ENCODE results near the gene NT5C1B. TPM values are rescaled to one million over a fixed set of nuclear protein-coding genes. Genes with fewer than 3 reads are reported as not detected.

NT5C1B gene
- total RNA-seq, 2 experiments from 2014 or later = not detected

DNA sequence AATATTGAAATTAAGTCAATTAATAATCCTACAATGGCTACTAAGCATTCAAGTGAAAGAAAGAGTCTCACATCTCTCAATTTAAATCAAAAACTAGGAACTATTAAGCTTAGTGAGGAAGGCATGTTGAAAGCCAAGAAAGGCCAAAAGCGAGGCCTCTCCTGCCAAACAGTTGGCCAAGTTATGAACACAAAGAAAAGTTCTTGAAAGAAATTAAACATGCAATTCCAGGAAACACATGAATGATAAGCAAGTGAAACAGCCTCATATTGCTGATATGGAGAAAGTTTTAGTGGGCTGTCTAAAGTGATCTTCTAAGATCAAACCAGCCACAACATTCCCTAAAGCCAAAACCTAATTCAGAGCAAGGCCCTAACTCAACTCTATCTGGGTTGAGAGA lies 40.7 kb downstream of the NT5C1B start:
- ATAC-seq = no peak
- Mint-ChIP-seq H3K36me3 (ENCODE audit: low read depth) (peaks cover 9% of the 10 kb centered on the region), H3K4me1 (ENCODE audit: low read depth) (peaks cover 14% of the 10 kb centered on the region), H3K27ac (no peak overlapping the region), H3K27me3 (ENCODE audit: low read depth) (no peaks in the 10 kb centered on the region), H3K4me3 (no peak overlapping the region), H3K9me3 (ENCODE audit: insufficient read depth) (no peaks in the 10 kb centered on the region)
- POLR2A ChIA-PET = no interaction called here
- CTCF ChIA-PET = interaction anchor here (1.5 kb wide), 1 partner anchor 11 kb away, joined by 3 read pairs; no protein-coding TSS in a partner anchor
- no peak for DNase-seq

DNA sequence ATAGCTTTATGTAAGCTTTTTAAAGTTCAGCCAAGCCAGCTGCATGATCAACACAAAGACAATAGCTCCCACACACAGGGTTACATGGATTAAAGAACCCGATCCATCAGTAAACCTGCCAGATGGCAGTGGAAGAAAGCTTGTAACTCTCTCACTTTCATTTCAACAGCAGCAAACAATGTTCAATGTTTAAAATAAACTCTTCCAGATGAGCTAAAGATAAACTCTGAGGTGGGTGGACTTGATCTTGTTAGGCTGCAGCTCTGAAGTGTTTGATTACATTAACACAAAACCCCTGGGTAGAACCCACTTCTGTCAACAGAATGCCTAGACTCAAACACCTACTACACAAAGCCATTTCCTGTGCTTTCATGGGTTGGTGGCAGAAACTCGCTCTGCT lies 42.8 kb downstream of the NT5C1B start:
- Mint-ChIP-seq H3K27me3 (ENCODE audit: low read depth) (no peaks in the 10 kb centered on the region), H3K4me3 (no peak overlapping the region), H3K4me1 (ENCODE audit: low read depth) (peaks cover 14% of the 10 kb centered on the region), H3K9me3 (ENCODE audit: insufficient read depth) (no peaks in the 10 kb centered on the region), H3K36me3 (ENCODE audit: low read depth) (no peaks in the 10 kb centered on the region), H3K27ac (peak overlapping the region; percentile 33)
- peak; percentile 51 for ATAC-seq
- no peak for DNase-seq
- POLR2A ChIA-PET = interaction anchor here (0.9 to 1.5 kb wide), 2 partner anchors 13 to 14 kb away, joined by 3 to 10 read pairs; no protein-coding TSS in a partner anchor
- CTCF ChIA-PET = interaction anchor here (0.8 to 1.2 kb wide), 3 partner anchors 12 to 27 kb away, joined by 3 to 5 read pairs (median 3); no protein-coding TSS in a partner anchor

DNA sequence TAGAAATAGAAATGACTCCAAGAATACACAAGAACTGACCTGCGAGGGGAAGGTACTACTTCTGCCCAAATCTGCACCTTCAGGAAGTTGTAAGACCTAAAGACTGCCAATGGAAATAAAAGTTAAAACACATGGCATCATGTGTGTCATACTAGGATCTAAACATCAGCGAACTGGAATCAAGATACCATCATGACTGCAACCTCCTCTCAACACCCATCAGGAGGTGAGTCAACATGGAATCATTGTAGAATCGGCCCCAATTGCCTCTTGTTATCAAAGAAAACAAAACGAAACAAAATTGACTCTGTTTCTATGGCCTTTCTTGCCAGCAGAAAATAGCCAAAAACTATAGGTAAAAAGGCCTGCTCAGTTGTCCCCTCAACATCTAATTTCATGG lies 44.0 kb downstream of the NT5C1B start:
- Mint-ChIP-seq H3K27ac (no peak overlapping the region), H3K9me3 (ENCODE audit: insufficient read depth) (peaks cover 6% of the 10 kb centered on the region), H3K36me3 (ENCODE audit: low read depth) (peaks cover 5% of the 10 kb centered on the region), H3K27me3 (ENCODE audit: low read depth) (no peaks in the 10 kb centered on the region), H3K4me3 (no peak overlapping the region), H3K4me1 (ENCODE audit: low read depth) (peaks cover 19% of the 10 kb centered on the region)
- DNase-seq (no peak), ATAC-seq (no peak)
- CTCF ChIA-PET = no interaction called here
- POLR2A ChIA-PET = interaction anchor here (1.5 kb wide), 1 partner anchor 14 kb away, joined by 10 read pairs; no protein-coding TSS in a partner anchor

DNA sequence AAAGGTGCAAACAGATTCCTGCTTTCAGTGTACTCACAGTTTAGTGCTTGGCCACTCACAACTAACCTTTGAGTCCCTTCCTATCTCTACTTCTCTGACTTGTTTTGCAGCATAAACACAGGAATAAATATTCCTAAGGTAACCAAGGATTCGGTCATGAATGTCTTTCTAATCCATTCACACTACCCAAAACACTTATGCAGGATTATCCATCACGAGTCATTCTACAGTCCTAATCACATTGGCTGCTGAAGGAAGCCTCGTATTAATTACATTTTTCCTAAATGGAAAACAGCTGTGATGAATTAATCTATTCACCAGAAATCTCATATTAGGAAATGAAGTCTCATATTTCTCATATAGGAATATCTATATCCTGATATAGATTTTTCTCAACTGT lies 45.2 kb downstream of the NT5C1B start:
- peaks cover 5% of the 10 kb centered on the region for H3K36me3 Mint-ChIP-seq (ENCODE audit: low read depth)
- no peak overlapping the region for H3K4me3 Mint-ChIP-seq
- no peak overlapping the region for H3K27ac Mint-ChIP-seq
- ChIA-PET CTCF (no interaction called here), POLR2A (no interaction called here)
- peaks cover 19% of the 10 kb centered on the region for H3K4me1 Mint-ChIP-seq (ENCODE audit: low read depth)
- DNase-seq (no peak), ATAC-seq (no peak)
- no peaks in the 10 kb centered on the region for H3K27me3 Mint-ChIP-seq (ENCODE audit: low read depth)
- H3K9me3 Mint-ChIP-seq (ENCODE audit: insufficient read depth) = peaks cover 6% of the 10 kb centered on the region

DNA sequence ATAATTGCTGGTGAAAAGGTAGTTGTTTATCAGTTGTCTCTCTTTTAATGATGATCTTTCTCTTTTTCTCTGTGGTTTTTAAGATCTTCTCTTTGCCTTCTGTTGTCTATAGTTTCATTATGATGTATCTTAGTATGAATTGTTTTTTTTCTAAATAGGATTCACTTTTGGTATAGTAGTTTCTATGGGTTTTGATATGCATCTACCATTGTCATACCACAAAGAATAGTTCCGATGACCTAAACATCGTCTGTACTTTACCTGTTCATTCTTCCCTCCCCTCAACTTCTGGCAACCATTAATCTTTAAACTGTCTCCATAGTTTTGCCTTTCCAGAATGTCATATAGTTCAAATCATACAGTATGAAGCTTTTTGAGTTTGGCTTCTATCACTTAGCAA lies 48.5 kb downstream of the NT5C1B start:
- no peak overlapping the region for H3K27ac Mint-ChIP-seq
- no peak overlapping the region for H3K4me3 Mint-ChIP-seq
- DNase-seq (no peak), ATAC-seq (no peak)
- peaks cover 5% of the 10 kb centered on the region for H3K36me3 Mint-ChIP-seq (ENCODE audit: low read depth)
- CTCF ChIA-PET = interaction anchor here (1.6 kb wide), 1 partner anchor 19 kb away, joined by 3 read pairs; no protein-coding TSS in a partner anchor
- peaks cover 6% of the 10 kb centered on the region for H3K4me1 Mint-ChIP-seq (ENCODE audit: low read depth)
- no peaks in the 10 kb centered on the region for H3K27me3 Mint-ChIP-seq (ENCODE audit: low read depth)
- H3K9me3 Mint-ChIP-seq (ENCODE audit: insufficient read depth) = peaks cover 6% of the 10 kb centered on the region
- POLR2A ChIA-PET = no interaction called here

DNA sequence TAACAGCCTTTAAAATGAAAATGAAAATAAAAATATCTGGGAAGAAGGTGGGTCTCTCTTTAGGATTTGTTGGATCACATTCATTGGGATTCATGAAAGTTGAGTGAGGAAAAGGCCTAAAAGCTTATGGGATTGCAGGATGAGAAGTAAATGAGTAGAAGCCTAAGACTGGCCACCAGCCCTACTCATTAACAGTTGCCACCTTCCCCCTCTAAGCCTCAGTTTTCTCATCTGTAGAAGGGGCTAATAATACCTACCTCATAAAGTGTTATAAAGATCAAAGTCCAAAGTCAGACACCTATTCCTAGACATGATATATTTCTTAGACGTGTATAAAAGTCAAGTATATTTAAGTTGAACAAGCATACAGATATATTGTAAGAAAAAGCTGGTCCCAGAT lies 52.7 kb downstream of the NT5C1B start:
- Mint-ChIP-seq H3K4me1 (ENCODE audit: low read depth) (peaks cover 4% of the 10 kb centered on the region), H3K9me3 (ENCODE audit: insufficient read depth) (peaks cover 6% of the 10 kb centered on the region), H3K4me3 (no peak overlapping the region), H3K27ac (no peak overlapping the region), H3K36me3 (ENCODE audit: low read depth) (peaks cover 5% of the 10 kb centered on the region), H3K27me3 (ENCODE audit: low read depth) (no peaks in the 10 kb centered on the region)
- ATAC-seq (no peak), DNase-seq (no peak)
- POLR2A ChIA-PET = no interaction called here
- CTCF ChIA-PET = no interaction called here

DNA sequence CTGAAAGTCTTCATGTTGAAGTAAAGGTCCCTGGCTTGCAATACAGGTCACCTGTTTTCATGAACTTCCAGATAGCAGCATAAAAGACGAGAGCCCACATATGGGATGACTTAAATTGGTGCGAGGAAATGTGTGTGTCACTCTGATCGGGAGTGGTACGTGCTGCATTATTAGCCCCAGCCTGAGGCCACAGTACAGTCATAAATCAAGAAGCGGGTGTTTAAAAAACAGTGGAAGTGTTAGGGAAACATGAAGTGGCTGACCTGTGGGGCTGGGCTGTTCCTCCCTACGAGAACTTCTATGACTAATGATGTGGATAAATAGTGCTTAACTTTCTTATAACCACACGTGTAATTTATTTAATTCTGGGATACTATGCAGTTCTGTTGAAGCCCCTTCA lies 53.3 kb downstream of the NT5C1B start:
- Mint-ChIP-seq H3K36me3 (ENCODE audit: low read depth) (peaks cover 4% of the 10 kb centered on the region), H3K4me3 (no peak overlapping the region)
- POLR2A ChIA-PET = no interaction called here

DNA sequence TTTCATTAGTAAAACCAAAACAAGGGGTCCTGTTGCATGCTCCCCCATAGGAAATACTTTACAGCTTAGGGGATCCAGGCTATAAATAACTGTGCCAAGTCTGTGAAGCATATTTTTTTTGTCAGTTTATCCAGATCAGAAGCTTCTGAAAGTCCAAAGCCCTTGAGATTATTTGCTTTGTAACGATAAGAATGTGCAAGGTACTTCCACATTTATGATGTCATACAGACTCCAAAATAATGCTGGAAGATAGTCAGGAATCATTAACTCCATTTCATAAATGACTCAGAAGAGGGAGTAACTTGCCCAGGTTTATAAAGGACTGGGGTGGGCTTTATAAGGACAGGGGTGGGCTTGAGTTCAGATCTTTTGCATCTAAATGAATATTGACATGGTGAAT lies 58.2 kb downstream of the NT5C1B start:
- peaks cover 4% of the 10 kb centered on the region for H3K27me3 Mint-ChIP-seq (ENCODE audit: low read depth)
- CTCF ChIA-PET = no interaction called here
- ATAC-seq (no peak), DNase-seq (no peak)
- no peak overlapping the region for H3K27ac Mint-ChIP-seq
- H3K9me3 Mint-ChIP-seq (ENCODE audit: insufficient read depth) = no peaks in the 10 kb centered on the region
- no peaks in the 10 kb centered on the region for H3K36me3 Mint-ChIP-seq (ENCODE audit: low read depth)
- H3K4me3 Mint-ChIP-seq = no peak overlapping the region
- POLR2A ChIA-PET = no interaction called here
- H3K4me1 Mint-ChIP-seq (ENCODE audit: low read depth) = no peaks in the 10 kb centered on the region

More for the DNA sequence above, 53.3 kb downstream of the NT5C1B start:
- H3K27ac Mint-ChIP-seq = no peak overlapping the region
- ATAC-seq (no peak), DNase-seq (no peak)
- peaks cover 5% of the 10 kb centered on the region for H3K9me3 Mint-ChIP-seq (ENCODE audit: insufficient read depth)
- peaks cover 4% of the 10 kb centered on the region for H3K4me1 Mint-ChIP-seq (ENCODE audit: low read depth)
- CTCF ChIA-PET = no interaction called here
- no peaks in the 10 kb centered on the region for H3K27me3 Mint-ChIP-seq (ENCODE audit: low read depth)

DNA sequence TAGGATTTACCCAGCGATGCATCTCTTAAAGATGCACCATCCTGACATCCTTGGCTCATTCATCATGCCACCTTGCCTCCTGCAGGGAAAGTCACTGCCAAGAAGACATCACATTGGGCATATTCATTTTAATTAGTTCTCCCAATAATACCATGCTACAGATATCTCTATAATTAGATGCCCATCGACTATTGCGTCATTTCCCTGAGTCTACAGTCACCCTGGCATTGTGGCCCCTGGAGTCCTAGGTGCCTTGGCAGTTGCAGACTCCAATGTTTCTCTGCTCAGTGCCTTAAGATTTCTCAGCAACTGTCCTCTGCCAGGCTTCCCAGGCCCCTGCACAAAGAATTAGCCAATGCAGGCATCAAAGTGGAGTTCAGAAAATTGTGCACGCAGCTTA lies 61.5 kb downstream of the NT5C1B start:
- H3K4me3 Mint-ChIP-seq = no peak overlapping the region
- H3K27me3 Mint-ChIP-seq (ENCODE audit: low read depth) = peaks cover 4% of the 10 kb centered on the region
- no peaks in the 10 kb centered on the region for H3K36me3 Mint-ChIP-seq (ENCODE audit: low read depth)
- ATAC-seq (no peak), DNase-seq (no peak)
- H3K4me1 Mint-ChIP-seq (ENCODE audit: low read depth) = no peaks in the 10 kb centered on the region
- ChIA-PET POLR2A (no interaction called here), CTCF (no interaction called here)
- no peak overlapping the region for H3K27ac Mint-ChIP-seq
- no peaks in the 10 kb centered on the region for H3K9me3 Mint-ChIP-seq (ENCODE audit: insufficient read depth)

DNA sequence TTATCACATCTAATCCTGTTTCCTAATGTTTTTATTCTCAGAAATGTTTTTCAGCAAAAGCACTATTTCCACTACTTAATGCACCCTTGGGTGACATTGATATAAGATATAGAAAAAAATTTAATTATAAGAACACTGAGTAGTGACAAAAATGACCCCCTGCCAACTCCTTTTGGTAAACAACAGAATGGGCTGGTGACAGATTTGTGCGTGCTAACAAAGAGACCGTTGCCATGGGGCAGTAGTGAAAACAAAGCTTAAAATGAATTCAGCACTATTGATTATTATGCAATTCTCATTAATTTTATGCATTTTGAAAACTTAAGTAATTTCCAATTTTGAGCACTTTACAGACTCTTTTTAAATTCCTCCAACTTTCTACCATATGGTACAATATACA lies 62.0 kb downstream of the NT5C1B start:
- CTCF ChIA-PET = no interaction called here
- DNase-seq (no peak), ATAC-seq (no peak)
- peaks cover 4% of the 10 kb centered on the region for H3K27me3 Mint-ChIP-seq (ENCODE audit: low read depth)
- POLR2A ChIA-PET = interaction anchor here (0.6 kb wide), 1 partner anchor 39 kb away, joined by 3 read pairs; no protein-coding TSS in a partner anchor
- H3K4me3 Mint-ChIP-seq = no peak overlapping the region
- no peaks in the 10 kb centered on the region for H3K9me3 Mint-ChIP-seq (ENCODE audit: insufficient read depth)
- no peaks in the 10 kb centered on the region for H3K36me3 Mint-ChIP-seq (ENCODE audit: low read depth)
- no peaks in the 10 kb centered on the region for H3K4me1 Mint-ChIP-seq (ENCODE audit: low read depth)
- no peak overlapping the region for H3K27ac Mint-ChIP-seq

DNA sequence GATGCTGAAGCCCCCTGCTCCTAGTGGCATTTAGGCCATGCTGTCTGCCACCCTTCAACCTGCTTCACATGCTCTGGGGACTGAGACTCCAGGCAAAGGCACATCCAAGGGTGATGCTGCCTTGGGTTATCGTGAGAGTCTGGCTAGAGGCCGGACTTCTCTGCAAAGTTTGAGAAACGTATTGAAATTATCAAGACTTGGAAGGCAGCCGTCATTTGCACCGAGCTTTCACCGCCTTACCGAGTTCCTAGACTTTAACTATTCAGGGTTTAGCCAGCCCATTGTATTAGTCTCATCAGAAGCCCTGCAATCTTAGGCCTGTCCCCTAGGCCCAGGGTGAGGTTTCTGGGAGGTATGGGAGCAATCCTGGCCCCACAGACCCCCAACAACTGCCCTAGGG lies 62.9 kb downstream of the NT5C1B start:
- H3K4me1 Mint-ChIP-seq (ENCODE audit: low read depth) = no peaks in the 10 kb centered on the region
- H3K27ac Mint-ChIP-seq = no peak overlapping the region
- no peak overlapping the region for H3K4me3 Mint-ChIP-seq
- no peaks in the 10 kb centered on the region for H3K9me3 Mint-ChIP-seq (ENCODE audit: insufficient read depth)
- DNase-seq (no peak), ATAC-seq (no peak)
- CTCF ChIA-PET = no interaction called here
- H3K27me3 Mint-ChIP-seq (ENCODE audit: low read depth) = peaks cover 4% of the 10 kb centered on the region
- H3K36me3 Mint-ChIP-seq (ENCODE audit: low read depth) = no peaks in the 10 kb centered on the region
- POLR2A ChIA-PET = no interaction called here

DNA sequence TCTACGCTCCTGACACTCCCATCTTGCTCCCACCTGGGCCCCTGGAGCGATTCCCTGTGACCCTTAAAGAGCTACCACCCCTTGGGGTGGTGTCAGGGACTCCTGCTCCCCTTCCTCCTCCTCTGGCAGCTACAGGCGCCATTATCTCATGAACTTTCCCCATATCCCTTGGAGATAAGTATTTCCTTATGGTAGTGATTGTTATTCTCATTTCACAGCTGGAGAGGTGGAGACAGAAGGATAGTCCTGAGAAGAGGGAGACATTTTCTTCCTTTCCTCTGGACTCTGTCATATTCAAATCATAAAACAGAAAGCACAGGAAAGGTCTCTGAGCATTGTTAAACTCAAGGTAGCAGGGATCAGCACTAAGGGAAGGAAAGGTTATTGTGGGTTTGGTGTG lies 63.5 kb downstream of the NT5C1B start:
- Mint-ChIP-seq H3K36me3 (ENCODE audit: low read depth) (no peaks in the 10 kb centered on the region), H3K4me1 (ENCODE audit: low read depth) (no peaks in the 10 kb centered on the region), H3K9me3 (ENCODE audit: insufficient read depth) (no peaks in the 10 kb centered on the region), H3K4me3 (no peak overlapping the region), H3K27me3 (ENCODE audit: low read depth) (peaks cover 4% of the 10 kb centered on the region), H3K27ac (no peak overlapping the region)
- ChIA-PET POLR2A (interaction anchor here (0.6 kb wide), 1 partner anchor 1028 kb away, joined by 3 read pairs; no protein-coding TSS in a partner anchor), CTCF (no interaction called here)
- ATAC-seq (no peak), DNase-seq (no peak)

DNA sequence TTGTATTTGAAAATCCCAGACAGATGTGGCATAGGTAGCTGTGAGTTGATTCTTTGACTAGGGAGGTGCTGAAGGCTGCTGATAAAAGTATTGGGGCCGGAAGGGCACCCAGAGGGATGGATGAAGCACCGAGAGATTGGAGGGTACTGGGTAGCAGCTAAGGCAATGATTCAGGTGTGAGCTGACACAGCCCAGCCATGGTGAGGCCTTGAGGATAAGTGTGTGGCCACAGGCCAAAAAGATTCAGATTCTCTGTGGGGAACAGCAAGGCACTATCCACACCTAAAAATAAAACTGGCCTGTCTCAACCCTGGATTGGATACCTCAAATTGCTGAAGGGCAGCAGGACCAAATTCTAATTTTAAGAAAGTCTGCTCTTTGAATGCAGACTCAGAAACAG lies 64.1 kb downstream of the NT5C1B start:
- no peaks in the 10 kb centered on the region for H3K36me3 Mint-ChIP-seq (ENCODE audit: low read depth)
- ATAC-seq (no peak), DNase-seq (no peak)
- H3K9me3 Mint-ChIP-seq (ENCODE audit: insufficient read depth) = no peaks in the 10 kb centered on the region
- POLR2A ChIA-PET = interaction anchor here (0.6 kb wide), 1 partner anchor 1029 kb away, joined by 3 read pairs; no protein-coding TSS in a partner anchor
- CTCF ChIA-PET = no interaction called here
- H3K4me3 Mint-ChIP-seq = no peak overlapping the region
- H3K4me1 Mint-ChIP-seq (ENCODE audit: low read depth) = no peaks in the 10 kb centered on the region
- peaks cover 4% of the 10 kb centered on the region for H3K27me3 Mint-ChIP-seq (ENCODE audit: low read depth)
- H3K27ac Mint-ChIP-seq = no peak overlapping the region
